Keratinocyte (primary cell): ENCODE data around the gene PID1. TPM values are rescaled to one million over a fixed set of nuclear protein-coding genes. Genes with fewer than 3 reads are reported as not detected.

Experiments
- DNase-seq: peaks from one replicate; pipeline ENCODE4 v3.0.0-alpha.2; 2011; ENCODE audit warnings: low read depth, missing footprints, low spot score
- FAIRE-seq: peaks from 2 replicates; lab custom pipeline; 2011; peaks lifted over from hg19 to GRCh38; lab: Jason Lieb, UNC
- H2AFZ ChIP-seq: 2 replicates; pipeline ENCODE4 v1.6.0; 2012; ENCODE audit warnings: low read length, control low read depth, inconsistent platforms; ENCODE audit not compliant: control insufficient read depth
- H3K27ac ChIP-seq: 2 replicates; pipeline ENCODE4 v1.5.1; 2011; ENCODE audit warnings: low read length; ENCODE audit not compliant: control insufficient read depth, insufficient read depth
- H3K27me3 ChIP-seq: 3 replicates; pipeline ENCODE4 v1.6.0; 2011; ENCODE audit warnings: low read length; ENCODE audit not compliant: control insufficient read depth, insufficient read depth; ENCODE audit errors: extremely low read depth
- H3K36me3 ChIP-seq, 2 experiments: 2 replicates in 1 of 2; 3 replicates in 1 of 2; pipeline ENCODE4 v1.5.1; 2011; ENCODE audit warnings: low read length in 2 of 2, mild to moderate bottlenecking in 1 of 2; ENCODE audit not compliant: control insufficient read depth in 2 of 2, insufficient read depth in 2 of 2; ENCODE audit errors: extremely low read depth in 1 of 2
- H3K4me1 ChIP-seq: 3 replicates; pipeline ENCODE4 v1.5.1; 2011; ENCODE audit warnings: low read length; ENCODE audit not compliant: control insufficient read depth, insufficient read depth; ENCODE audit errors: extremely low read depth
- H3K4me2 ChIP-seq: 3 replicates; pipeline ENCODE4 v1.6.0; 2011; ENCODE audit warnings: low read depth, low read length; ENCODE audit not compliant: control insufficient read depth, insufficient read depth; ENCODE audit errors: extremely low read depth
- H3K4me3 ChIP-seq, 3 experiments: fragments of 200-600 bp in 1 of 3; sonication (generic) in 1 of 3; 2 replicates in 2 of 3; 3 replicates in 1 of 3; pipeline ENCODE4 v1.5.1; 2011 to 2016; ENCODE audit warnings: low read length in 3 of 3, mild to moderate bottlenecking in 3 of 3, control low read depth in 2 of 3, inconsistent platforms in 1 of 3, low read depth in 1 of 3, mixed read lengths in 1 of 3, mixed run types in 1 of 3, moderate library complexity in 1 of 3; ENCODE audit not compliant: control insufficient read depth in 2 of 3, insufficient read depth in 2 of 3; ENCODE audit errors: extremely low read depth in 1 of 3
- H3K79me2 ChIP-seq: 2 replicates; pipeline ENCODE4 v1.6.0; 2012; ENCODE audit warnings: low read length; ENCODE audit not compliant: control insufficient read depth, insufficient read depth
- H3K9ac ChIP-seq: 3 replicates; pipeline ENCODE4 v1.6.0; 2011; ENCODE audit warnings: low read length; ENCODE audit not compliant: control insufficient read depth, insufficient read depth; ENCODE audit errors: extremely low read depth
- H3K9me1 ChIP-seq: 3 replicates; pipeline ENCODE4 v1.6.0; 2011; ENCODE audit warnings: low read length; ENCODE audit not compliant: control insufficient read depth, insufficient read depth; ENCODE audit errors: extremely low read depth
- H3K9me3 ChIP-seq: 2 replicates; pipeline ENCODE4 v1.5.1; 2012; ENCODE audit warnings: low read depth, low read length; ENCODE audit not compliant: control insufficient read depth
- H4K20me1 ChIP-seq: 3 replicates; pipeline ENCODE4 v1.6.0; 2011; ENCODE audit warnings: low read length; ENCODE audit not compliant: control insufficient read depth, insufficient read depth; ENCODE audit errors: extremely low read depth
- EZH2 ChIP-seq: IDR thresholded peaks from one replicate; pipeline ENCODE4 v1.6.1; 2012; ENCODE audit warnings: inconsistent platforms, mild to moderate bottlenecking, low read length, moderate library complexity
- dilution Hi-C: fragments of 300-500 bp; cut with MboI; formaldehyde crosslinking; loops from one replicate; pipeline ENCODE4 v1.7.0; 2020; ENCODE audit warnings: low sequenced_read_pairs; ENCODE audit not compliant: extremely low pct_ligation_motif_present
- polyA plus RNA-seq, 5 experiments: library from polyadenylated mRNA; depleted of rRNA in 3 of 5; stranded (reverse) in 3 of 5; stranded (forward) in 1 of 5; unstranded in 1 of 5; fragments of >200 nt; gene quantifications; 1 replicate in 1 of 5; 2 replicates in 3 of 5; 3 replicates in 1 of 5; pipeline versions ENCODE4 v1.2.1 to v1.2.3, GENCODE V29; 2011 to 2012; ENCODE audit warnings: missing spikeins in 2 of 5, low read depth in 1 of 5, low replicate concordance in 1 of 5
- TF ChIP-seq, protein P1 (sequence below), 3 experiments: IDR thresholded peaks in 1 of 3; conservative IDR thresholded peaks in 1 of 3; optimal IDR thresholded peaks in 1 of 3; 2 replicates in 2 of 3; 3 replicates in 1 of 3; pipeline versions ENCODE3 to v1.5.1; 2011; ENCODE audit warnings: low read length in 3 of 3, mild to moderate bottlenecking in 3 of 3, moderate library complexity in 2 of 3, control low read depth in 1 of 3, inconsistent platforms in 1 of 3; ENCODE audit not compliant: insufficient read depth in 2 of 3; ENCODE audit errors: extremely low read depth in 1 of 3

The PID1 gene
- polyA plus RNA-seq, 1 donor (not counting 4 experiments of a cell fraction or from before 2014, with no cell fraction given): 5.4 TPM

- Histone ChIP-seq H3K27ac (no peak overlapping the region), H3K4me1 (no peaks in the 10 kb centered on the region), H3K36me3 (no peaks in the 10 kb centered on the region), H3K4me3 (no peak overlapping the region), H4K20me1 (no peaks in the 10 kb centered on the region), H3K27me3 (no peaks in the 10 kb centered on the region), H3K9me3 (no peaks in the 10 kb centered on the region), H3K9ac (no peak overlapping the region), H3K79me2 (no peaks in the 10 kb centered on the region), H3K9me1 (no peaks in the 10 kb centered on the region), H2AFZ (no peak overlapping the region), H3K4me2 (no peak overlapping the region)
- DNase-seq (no peak), FAIRE-seq (no peak)
- dilution Hi-C loops: no loop called here
- TF ChIP-seq EZH2: no peak
- TF ChIP-seq, protein P1, sequence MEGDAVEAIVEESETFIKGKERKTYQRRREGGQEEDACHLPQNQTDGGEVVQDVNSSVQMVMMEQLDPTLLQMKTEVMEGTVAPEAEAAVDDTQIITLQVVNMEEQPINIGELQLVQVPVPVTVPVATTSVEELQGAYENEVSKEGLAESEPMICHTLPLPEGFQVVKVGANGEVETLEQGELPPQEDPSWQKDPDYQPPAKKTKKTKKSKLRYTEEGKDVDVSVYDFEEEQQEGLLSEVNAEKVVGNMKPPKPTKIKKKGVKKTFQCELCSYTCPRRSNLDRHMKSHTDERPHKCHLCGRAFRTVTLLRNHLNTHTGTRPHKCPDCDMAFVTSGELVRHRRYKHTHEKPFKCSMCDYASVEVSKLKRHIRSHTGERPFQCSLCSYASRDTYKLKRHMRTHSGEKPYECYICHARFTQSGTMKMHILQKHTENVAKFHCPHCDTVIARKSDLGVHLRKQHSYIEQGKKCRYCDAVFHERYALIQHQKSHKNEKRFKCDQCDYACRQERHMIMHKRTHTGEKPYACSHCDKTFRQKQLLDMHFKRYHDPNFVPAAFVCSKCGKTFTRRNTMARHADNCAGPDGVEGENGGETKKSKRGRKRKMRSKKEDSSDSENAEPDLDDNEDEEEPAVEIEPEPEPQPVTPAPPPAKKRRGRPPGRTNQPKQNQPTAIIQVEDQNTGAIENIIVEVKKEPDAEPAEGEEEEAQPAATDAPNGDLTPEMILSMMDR (optimal IDR thresholded peaks at IDR 0.05 in 1 of 3, IDR thresholded peaks at IDR 0.05 in 1 of 3, conservative IDR thresholded peaks at IDR 0.05 in 1 of 3; ENCODE audit: extremely low read depth in 1 of 3, insufficient read depth in 2 of 3, low read length in 3 of 3): no peak
These were observed 90.4 kb downstream of the PID1 start for GRCh38 chr2:229180658-229181057.

- DNase-seq (no peak), FAIRE-seq (no peak)
- H3K36me3 ChIP-seq: no peaks in the 10 kb centered on the region
- H3K27me3 ChIP-seq: no peaks in the 10 kb centered on the region
- no peaks in the 10 kb centered on the region for H3K4me1 ChIP-seq
- H3K27ac ChIP-seq: no peak overlapping the region
- no peak overlapping the region for H3K4me3 ChIP-seq
- no peak overlapping the region for H3K9ac ChIP-seq
- TF ChIP-seq, protein P1 (optimal IDR thresholded peaks at IDR 0.05 in 1 of 3, IDR thresholded peaks at IDR 0.05 in 1 of 3, conservative IDR thresholded peaks at IDR 0.05 in 1 of 3; ENCODE audit: extremely low read depth in 1 of 3, insufficient read depth in 2 of 3, low read length in 3 of 3): no peak
- TF ChIP-seq EZH2: no peak
- dilution Hi-C loops: no loop called here
- H3K9me1 ChIP-seq: no peaks in the 10 kb centered on the region
- H4K20me1 ChIP-seq: no peaks in the 10 kb centered on the region
- no peak overlapping the region for H2AFZ ChIP-seq
- no peaks in the 10 kb centered on the region for H3K79me2 ChIP-seq
- H3K4me2 ChIP-seq: no peak overlapping the region
- H3K9me3 ChIP-seq: no peaks in the 10 kb centered on the region
These were observed 91.5 kb downstream of the PID1 start for GRCh38 chr2:229179628-229180027.
